ENCODE results near the gene LINC01488.

Gene LINC01488

GRCh38 chr11:69495441-69496201 is 14.2 kb downstream of the LINC01488 start:
- DNase-seq, result no peak

- DNase-seq, result no peak
These were observed 14.7 kb downstream of the LINC01488 start for GRCh38 chr11:69496202-69496557.

- no peak for DNase-seq
These were observed 15.3 kb downstream of the LINC01488 start for GRCh38 chr11:69496631-69497220.

GRCh38 chr11:69497221-69497787 is 15.8 kb downstream of the LINC01488 start:
- peak in 2 of 3 donors; percentile 3 to 7 for DNase-seq

- peak in 1 of 3 donors; percentile 3 for DNase-seq
These were observed 17.2 kb downstream of the LINC01488 start for GRCh38 chr11:69498614-69499175.

- DNase-seq, result peak in 2 of 3 donors; percentile 43 to 47
These were observed 17.9 kb downstream of the LINC01488 start for GRCh38 chr11:69499186-69499917.

GRCh38 chr11:69499918-69500284 is 18.4 kb downstream of the LINC01488 start:
- DNase-seq, result no peak

- DNase-seq, result peak in 2 of 3 donors; percentile 8 to 12
These were observed 19.0 kb downstream of the LINC01488 start for GRCh38 chr11:69500285-69501120.

- no peak for DNase-seq
These were observed 19.6 kb downstream of the LINC01488 start for GRCh38 chr11:69501121-69501489.

- DNase-seq, result no peak
These were observed 20.7 kb downstream of the LINC01488 start for GRCh38 chr11:69501891-69502860.

- no peak for DNase-seq
These were observed 22.7 kb downstream of the LINC01488 start for GRCh38 chr11:69504127-69504526.

- no peak for DNase-seq
These were observed 23.3 kb downstream of the LINC01488 start for GRCh38 chr11:69504576-69505335.

- peak in 2 of 3 donors; percentile 18 to 27 for DNase-seq
These were observed 27.5 kb downstream of the LINC01488 start for GRCh38 chr11:69508974-69509373.

GRCh38 chr11:69509381-69509780 is 27.9 kb downstream of the LINC01488 start:
- DNase-seq, result no peak

GRCh38 chr11:69509846-69510390 is 28.5 kb downstream of the LINC01488 start:
- no peak for DNase-seq

GRCh38 chr11:69510471-69511357 is 29.3 kb downstream of the LINC01488 start:
- DNase-seq, result no peak

- DNase-seq, result no peak
These were observed 30.0 kb downstream of the LINC01488 start for GRCh38 chr11:69511358-69512055.

- DNase-seq, result no peak
These were observed 30.7 kb downstream of the LINC01488 start for GRCh38 chr11:69512136-69512535.

Measured in suppressor macrophage treated with lipopolysaccharide for 1 hour (primary cell).